Heart left ventricle (tissue), 13 donors: ENCODE measurements around the gene KDM7A.

Experiments
- CTCF ChIP-seq, 12 donors: fragments of 200-600 bp; sonication (generic) in 4 of 12; IDR thresholded peaks; one replicate each; pipeline versions ENCODE4 v1.5.0 to v1.8.0; 2018 to 2022; ENCODE audit warnings: antibody characterized with exemption in 12 of 12, mild to moderate bottlenecking in 5 of 12
- POLR2A ChIP-seq, 2 donors: fragments of 450-650 bp; IDR thresholded peaks; one replicate each; pipeline ENCODE4 v1.6.1; 2017; ENCODE audit warnings: antibody characterized with exemption in 2 of 2, mild to moderate bottlenecking in 2 of 2, moderate library complexity in 2 of 2
- donor health status: ischemic (EF 13 %, LVEDD 7.1; RV severe dilation, severe dysfunction).
- donor health status: DM: no; HTN: yes; CAD: no.
- donor health status: DM: no; HTN: no; CAD: no.
- donor health status: ischemic (EF 25% LVEDD 6.9; RV normal size, moderate dysfunction).
- donor health status: ischemic (EF 25% LVEDD 5.7; RV mildly dilated, moderate dysfunction).
- donor health status: ischemic (EF 35%, LVEDD 5.7; RV mildly dilated, moderate dysfunction).
- donor health status: nonischemic (EF 11% LVEDD 7.7; RV severe dilation, severe dysfunction).
- donor health status: DM: yes; HTN: yes; CAD: no.
- donor health status: PGD.
- donor health status: ischemic (EF 29% LVEDD 5.4; RV normal size, mild dysfunction).
- donor health status: nonischemic (EF 23%, LVEDD 6.1; RV moderate dilation, normal function).

GRCh38 chr7:140223515-140224221 is 46.9 kb upstream of the KDM7A start:
- TF ChIP-seq CTCF (IDR thresholded peaks at IDR 0.05) (no peak), POLR2A (IDR thresholded peaks at IDR 0.05) (no peak)
